Right atrium auricular region (tissue), 2 donors: ENCODE measurements around the gene ZNF521. TPM values are rescaled to one million over a fixed set of nuclear protein-coding genes. Genes with fewer than 3 reads are reported as not detected.

ENCODE experiments used
- DNase-seq: peaks from one replicate; pipeline ENCODE4 v3.0.0-alpha.2; 2019; ENCODE audit warnings: low spot score
- H3K27ac ChIP-seq, 2 donors: fragments of 200-600 bp; sonication (generic); 1 replicate in 1 of 2; 2 replicates in 1 of 2; pipeline ENCODE4 v1.5.1; 2016 to 2019
- H3K27me3 ChIP-seq, 2 donors: fragments of 200-600 bp; sonication (generic); one replicate each; pipeline versions ENCODE4 v1.5.1 to v1.6.0; 2017 to 2019
- H3K36me3 ChIP-seq: fragments of 200-600 bp; sonication (generic); one replicate; pipeline ENCODE4 v1.5.1; 2016
- H3K4me1 ChIP-seq, 2 donors: fragments of 200-600 bp; sonication (generic); one replicate each; pipeline versions ENCODE4 v1.5.1 to v1.6.0; 2017 to 2019
- H3K4me3 ChIP-seq, 2 donors: fragments of 200-600 bp; sonication (generic); 1 replicate in 1 of 2; 2 replicates in 1 of 2; pipeline ENCODE4 v1.5.1; 2017 to 2019; ENCODE audit warnings: mild to moderate bottlenecking in 1 of 2, moderate library complexity in 1 of 2
- H3K9me3 ChIP-seq, 2 donors: fragments of 200-600 bp; sonication (generic); one replicate each; pipeline ENCODE4 v1.5.1; 2019
- total RNA-seq, 2 donors: library from RNA; depleted of rRNA; stranded (reverse); fragments of >200 nt; gene quantifications; one replicate each; pipeline ENCODE4 v1.1.0, GENCODE V29; 2016
- TF ChIP-seq, protein P1 (sequence below), 2 donors: fragments of 200-600 bp; sonication (generic); IDR thresholded peaks; one replicate each; pipeline ENCODE4 v1.5.1; 2019; ENCODE audit warnings: antibody characterized with exemption in 2 of 2

The ZNF521 gene
- total RNA-seq, 2 donors from 2014 or later = 36.1 to 37.5 TPM

DNA sequence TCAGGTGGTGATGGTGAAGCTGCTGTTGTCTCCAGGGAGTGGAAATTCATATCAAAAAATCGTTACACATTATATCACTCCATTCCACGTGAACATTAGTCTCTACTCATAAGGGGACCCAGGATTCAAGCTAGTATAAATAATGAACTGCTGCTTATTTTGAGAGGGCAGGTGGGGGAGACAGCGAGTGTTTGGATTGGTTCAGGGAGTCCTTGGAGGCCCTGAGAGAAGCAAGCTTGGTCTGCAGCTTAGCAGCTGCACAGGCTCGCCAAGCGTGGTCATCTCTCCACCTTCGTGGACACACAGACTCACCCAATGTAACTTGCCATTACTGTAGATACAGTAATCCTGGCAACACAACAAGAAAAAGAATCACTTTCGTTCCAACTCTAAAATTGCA lies 177.6 kb downstream of the ZNF521 start:
- no peak overlapping the region for H3K27ac ChIP-seq
- TF ChIP-seq, protein P1, sequence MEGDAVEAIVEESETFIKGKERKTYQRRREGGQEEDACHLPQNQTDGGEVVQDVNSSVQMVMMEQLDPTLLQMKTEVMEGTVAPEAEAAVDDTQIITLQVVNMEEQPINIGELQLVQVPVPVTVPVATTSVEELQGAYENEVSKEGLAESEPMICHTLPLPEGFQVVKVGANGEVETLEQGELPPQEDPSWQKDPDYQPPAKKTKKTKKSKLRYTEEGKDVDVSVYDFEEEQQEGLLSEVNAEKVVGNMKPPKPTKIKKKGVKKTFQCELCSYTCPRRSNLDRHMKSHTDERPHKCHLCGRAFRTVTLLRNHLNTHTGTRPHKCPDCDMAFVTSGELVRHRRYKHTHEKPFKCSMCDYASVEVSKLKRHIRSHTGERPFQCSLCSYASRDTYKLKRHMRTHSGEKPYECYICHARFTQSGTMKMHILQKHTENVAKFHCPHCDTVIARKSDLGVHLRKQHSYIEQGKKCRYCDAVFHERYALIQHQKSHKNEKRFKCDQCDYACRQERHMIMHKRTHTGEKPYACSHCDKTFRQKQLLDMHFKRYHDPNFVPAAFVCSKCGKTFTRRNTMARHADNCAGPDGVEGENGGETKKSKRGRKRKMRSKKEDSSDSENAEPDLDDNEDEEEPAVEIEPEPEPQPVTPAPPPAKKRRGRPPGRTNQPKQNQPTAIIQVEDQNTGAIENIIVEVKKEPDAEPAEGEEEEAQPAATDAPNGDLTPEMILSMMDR (IDR thresholded peaks at IDR 0.05) = no peak
- no peaks in the 10 kb centered on the region for H3K36me3 ChIP-seq
- no peak overlapping the region for H3K4me3 ChIP-seq
- no peaks in the 10 kb centered on the region for H3K9me3 ChIP-seq
- DNase-seq = no peak
- H3K4me1 ChIP-seq = peaks cover 0 to 25% of the 10 kb centered on the region in 2 donors
- no peaks in the 10 kb centered on the region for H3K27me3 ChIP-seq

DNA sequence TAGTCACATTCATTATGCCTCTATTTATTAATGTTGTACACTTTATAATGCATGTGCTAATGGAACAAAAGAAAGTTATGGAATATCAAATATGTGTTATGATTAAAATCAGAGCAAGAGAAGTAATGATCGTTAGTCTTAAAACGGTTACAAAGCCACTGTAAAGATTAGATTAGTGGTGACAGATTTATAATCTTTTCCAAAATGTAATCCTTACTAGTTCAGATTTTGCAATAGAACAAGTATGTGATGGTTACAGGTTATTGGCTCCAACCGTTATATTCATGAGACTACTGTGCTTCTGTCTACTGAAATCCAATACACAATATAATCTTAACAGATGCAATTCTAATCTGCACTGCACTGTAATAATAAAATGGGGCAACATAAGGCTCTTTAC lies 180.6 kb downstream of the ZNF521 start:
- DNase-seq = no peak
- Histone ChIP-seq H3K9me3 (no peaks in the 10 kb centered on the region), H3K36me3 (no peaks in the 10 kb centered on the region), H3K4me1 (peaks cover 0 to 31% of the 10 kb centered on the region in 2 donors), H3K27me3 (no peaks in the 10 kb centered on the region), H3K27ac (no peak overlapping the region), H3K4me3 (no peak overlapping the region)
- TF ChIP-seq, protein P1 (IDR thresholded peaks at IDR 0.05) = no peak

GRCh38 chr18:25170402-25170801 lies 181.6 kb downstream of the ZNF521 start:
- Histone ChIP-seq H3K4me3 (no peak overlapping the region), H3K9me3 (no peaks in the 10 kb centered on the region), H3K4me1 (peaks cover 0 to 38% of the 10 kb centered on the region in 2 donors), H3K36me3 (no peaks in the 10 kb centered on the region), H3K27ac (no peak overlapping the region), H3K27me3 (no peaks in the 10 kb centered on the region)
- TF ChIP-seq, protein P1 (IDR thresholded peaks at IDR 0.05) = no peak
- no peak for DNase-seq

DNA sequence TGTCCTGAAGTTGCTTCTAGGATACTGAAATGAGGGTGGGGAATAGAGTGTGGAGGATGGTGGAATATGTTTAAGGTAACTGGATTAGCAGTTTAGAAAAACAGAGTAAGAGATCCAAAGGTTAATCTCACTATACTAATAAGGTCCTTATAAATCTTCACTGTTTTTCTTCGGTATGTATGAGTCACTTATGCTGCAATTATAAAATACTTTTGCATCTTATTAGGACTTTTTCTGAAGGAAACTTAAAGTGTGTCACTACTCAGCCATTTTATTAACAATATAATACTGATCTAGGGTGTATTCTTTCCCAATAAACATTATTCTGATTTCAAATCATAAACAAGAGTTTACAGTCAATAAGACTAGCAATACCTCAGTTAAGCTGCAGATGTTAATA lies 182.3 kb downstream of the ZNF521 start:
- Histone ChIP-seq H3K27ac (no peak overlapping the region), H3K27me3 (no peaks in the 10 kb centered on the region), H3K36me3 (no peaks in the 10 kb centered on the region), H3K4me1 (peaks cover 0 to 41% of the 10 kb centered on the region in 2 donors), H3K4me3 (no peak overlapping the region), H3K9me3 (no peaks in the 10 kb centered on the region)
- TF ChIP-seq, protein P1 (IDR thresholded peaks at IDR 0.05) = no peak
- no peak for DNase-seq

GRCh38 chr18:25167612-25168410 lies 184.2 kb downstream of the ZNF521 start:
- Histone ChIP-seq H3K4me1 (peaks cover 0 to 56% of the 10 kb centered on the region in 2 donors), H3K4me3 (no peak overlapping the region), H3K9me3 (no peaks in the 10 kb centered on the region), H3K27me3 (no peaks in the 10 kb centered on the region), H3K27ac (peak overlapping the region; percentile 33 to 54), H3K36me3 (no peaks in the 10 kb centered on the region)
- TF ChIP-seq, protein P1 (IDR thresholded peaks at IDR 0.05) = no peak
- no peak for DNase-seq
